ENCODE results near the gene PTMA.

GRCh38 chr2:231727621-231728020 lies 19.3 kb downstream of the PTMA start:
- TF ChIP-seq REST (IDR thresholded peaks at IDR 0.05; ENCODE audit: low read depth) (no peak), TAF1 (IDR thresholded peaks at IDR 0.05; ENCODE audit: low read depth) (no peak), EP300 (IDR thresholded peaks at IDR 0.05; ENCODE audit: borderline replicate concordance) (no peak), USF1 (IDR thresholded peaks at IDR 0.05) (no peak), EGR1 (IDR thresholded peaks at IDR 0.05) (no peak), ZBTB7A (IDR thresholded peaks at IDR 0.05; ENCODE audit: low read depth) (no peak), RAD21 (IDR thresholded peaks at IDR 0.05; ENCODE audit: low read depth) (no peak), YY1 (IDR thresholded peaks at IDR 0.05; ENCODE audit: low read depth) (no peak), FOXM1 (IDR thresholded peaks at IDR 0.05; ENCODE audit: borderline replicate concordance, low read depth) (no peak), TCF12 (IDR thresholded peaks at IDR 0.05; ENCODE audit: low read depth) (no peak)
- TF ChIP-seq, protein P1, sequence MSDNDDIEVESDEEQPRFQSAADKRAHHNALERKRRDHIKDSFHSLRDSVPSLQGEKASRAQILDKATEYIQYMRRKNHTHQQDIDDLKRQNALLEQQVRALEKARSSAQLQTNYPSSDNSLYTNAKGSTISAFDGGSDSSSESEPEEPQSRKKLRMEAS (IDR thresholded peaks at IDR 0.05) = no peak

All from Ishikawa (cell line).